Activated CD8-positive, alpha-beta memory T cell treated with anti-CD3 and anti-CD28 coated beads, Interleukin-2, amount 50 U/mL, for 48 hours (primary cell): Measurements from ENCODE around the gene CNOT4.

Experiments used
- DNase-seq: peaks from one replicate; pipeline ENCODE4 v3.0.0-alpha.2; 2020

The CNOT4 gene

DNA sequence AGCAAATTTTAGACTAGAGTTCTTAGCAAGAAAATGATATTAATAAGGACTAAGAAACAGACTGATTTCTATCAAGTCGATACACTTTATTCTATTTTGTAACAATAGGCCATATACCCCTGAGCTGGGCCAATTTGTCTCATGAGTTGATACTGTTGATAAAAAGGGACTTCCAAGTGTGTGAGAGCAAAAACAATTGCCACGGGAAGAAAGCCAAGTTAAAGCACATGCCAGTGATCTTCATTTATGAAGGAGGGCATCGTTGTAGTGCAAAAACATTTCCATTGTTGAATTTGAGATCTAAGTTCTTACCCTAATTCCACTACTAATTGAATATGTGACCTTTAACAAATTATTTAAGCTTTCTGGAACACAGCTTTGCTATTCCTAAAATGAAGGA is 119.9 kb downstream of the CNOT4 start:
- no peak for DNase-seq

DNA sequence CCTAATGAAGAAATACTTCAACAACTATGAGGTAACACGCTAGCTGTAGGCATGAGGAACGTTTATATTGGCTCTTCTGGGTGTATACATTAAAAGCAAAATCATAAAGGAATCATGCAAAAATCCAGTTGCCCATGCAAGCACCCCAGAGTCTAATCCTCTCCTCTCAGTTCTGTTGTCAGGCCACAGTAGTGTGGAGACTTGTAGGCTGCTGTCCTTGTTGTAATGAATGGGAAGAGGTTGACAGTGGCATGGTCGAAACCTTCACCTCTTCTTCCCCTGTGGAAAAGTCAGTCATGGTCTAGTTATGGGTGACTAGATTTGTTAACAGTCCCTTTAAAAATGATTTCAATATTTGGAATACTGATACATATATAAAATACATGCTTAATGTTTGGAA is 121.3 kb downstream of the CNOT4 start:
- no peak for DNase-seq

DNA sequence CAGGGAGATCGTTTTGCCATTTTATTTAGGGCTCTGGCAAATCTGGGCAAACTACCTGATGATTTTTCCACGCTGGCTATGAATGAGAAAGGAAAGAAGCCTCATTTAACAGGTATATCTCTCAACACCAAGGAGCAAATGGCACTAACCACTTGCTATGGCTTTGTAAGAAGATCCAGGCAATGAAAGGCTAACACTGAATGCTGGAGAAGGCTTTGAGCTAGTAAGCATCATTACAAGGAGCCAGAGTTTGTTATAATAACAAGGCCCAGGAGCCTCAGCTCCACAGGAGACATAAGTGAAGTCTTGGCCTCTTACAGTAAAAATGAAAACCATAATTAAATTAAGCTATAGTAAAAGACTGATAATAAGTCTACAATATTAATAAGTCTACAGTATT is 123.1 kb downstream of the CNOT4 start:
- DNase-seq = no peak

DNA sequence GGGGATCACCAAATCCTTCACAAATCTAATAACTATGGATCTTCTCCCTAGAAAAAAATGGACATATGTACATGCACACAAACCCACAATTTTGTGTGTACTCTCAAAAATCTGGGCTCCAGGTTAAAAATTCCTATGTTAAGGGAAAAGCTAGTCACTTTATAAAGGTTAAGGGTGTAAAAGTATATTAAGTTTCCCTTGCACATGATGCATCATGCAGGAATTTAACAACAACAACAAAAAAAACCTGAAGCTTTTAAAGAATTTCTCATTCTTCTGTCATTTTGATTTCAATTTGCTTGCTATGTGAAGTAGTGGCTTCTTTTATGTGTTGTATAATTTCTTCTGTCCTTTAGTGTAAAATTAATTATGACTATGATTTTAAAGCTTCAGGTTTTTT is 123.7 kb downstream of the CNOT4 start:
- DNase-seq = no peak

DNA sequence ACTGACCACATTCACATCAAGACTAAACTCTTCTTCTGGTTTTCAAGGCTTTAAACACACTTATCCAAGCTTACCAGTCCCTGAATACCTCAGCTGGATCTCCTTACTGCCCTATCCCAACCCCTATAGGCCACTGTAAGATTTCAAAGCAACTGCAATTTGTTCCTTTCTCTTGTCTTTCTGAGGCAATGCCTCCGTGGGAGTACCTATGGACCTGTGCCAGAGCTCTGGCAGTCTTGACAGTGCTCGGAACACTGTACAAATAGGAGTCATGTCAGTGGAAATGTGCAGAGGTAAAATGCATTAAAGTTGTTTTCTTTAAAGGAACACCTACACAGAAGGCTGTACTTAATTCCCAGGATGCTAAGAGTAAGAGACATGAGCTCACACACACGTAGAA is 124.7 kb downstream of the CNOT4 start:
- DNase-seq = no peak

DNA sequence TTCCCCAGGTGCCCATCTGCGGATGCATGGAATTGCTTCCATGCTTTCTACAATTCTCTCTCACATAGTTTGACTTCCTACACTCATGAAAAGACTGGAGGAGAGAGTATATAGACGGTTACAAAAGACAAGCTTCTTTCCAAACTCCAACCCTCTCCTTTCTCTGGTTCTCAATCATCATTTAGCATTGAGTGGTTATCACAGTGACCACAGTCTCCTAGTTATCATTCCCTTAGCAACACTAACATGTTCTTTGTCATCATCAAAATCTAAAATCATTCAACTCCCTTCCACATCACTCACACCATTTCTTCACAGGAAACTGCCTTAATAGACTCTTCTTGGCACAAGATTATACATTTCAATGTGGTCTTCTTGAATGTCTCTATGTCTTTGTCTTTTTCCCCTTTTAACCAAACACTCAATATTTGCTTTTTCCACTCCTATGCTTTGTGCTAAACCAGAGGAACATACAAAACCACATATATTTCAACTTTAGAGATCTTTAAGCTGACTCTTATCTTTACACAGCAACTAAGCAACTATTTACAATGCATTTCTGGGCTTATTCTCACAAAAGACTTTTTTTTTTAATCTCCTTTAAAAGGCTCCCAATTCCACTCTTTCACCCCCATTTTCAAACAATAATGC is 126.3 kb downstream of the CNOT4 start:
- no peak for DNase-seq

DNA sequence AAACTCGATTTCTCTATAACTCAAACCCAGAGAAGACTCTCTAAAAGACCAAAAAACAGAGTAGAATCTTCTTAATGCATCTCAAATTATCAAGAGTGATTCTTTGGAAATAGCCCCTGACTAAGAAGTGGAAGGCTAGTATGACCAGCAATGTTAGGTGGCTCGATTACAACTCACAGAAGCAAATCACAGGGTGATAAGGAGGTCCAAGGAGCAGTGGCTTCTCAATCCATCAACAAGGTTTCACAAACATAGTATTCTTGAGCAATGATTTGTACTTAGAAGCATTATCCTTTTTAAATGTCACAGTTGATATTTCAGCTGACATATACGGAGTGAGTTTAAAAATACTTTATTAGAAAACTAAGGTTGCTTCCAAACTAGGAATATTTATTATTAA is 127.7 kb downstream of the CNOT4 start:
- no peak for DNase-seq

DNA sequence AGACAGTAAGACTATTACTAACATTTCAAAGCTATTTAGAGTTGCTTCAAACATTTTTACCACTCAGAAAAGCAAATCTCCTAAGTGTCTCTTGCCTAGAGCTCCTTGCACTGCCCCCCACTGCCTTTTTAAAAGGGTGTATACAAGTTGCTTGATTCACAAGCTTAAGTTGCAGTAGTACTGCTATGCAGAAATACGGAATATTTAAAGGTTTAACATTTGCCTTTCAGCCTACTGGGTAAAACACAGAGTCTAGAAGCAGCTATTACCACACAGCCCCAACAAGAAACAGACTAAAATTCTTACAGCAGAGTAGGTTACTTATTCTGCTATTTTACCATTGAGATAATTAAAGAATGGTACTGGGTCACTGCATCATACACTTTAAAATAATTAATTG is 128.5 kb downstream of the CNOT4 start:
- no peak for DNase-seq

DNA sequence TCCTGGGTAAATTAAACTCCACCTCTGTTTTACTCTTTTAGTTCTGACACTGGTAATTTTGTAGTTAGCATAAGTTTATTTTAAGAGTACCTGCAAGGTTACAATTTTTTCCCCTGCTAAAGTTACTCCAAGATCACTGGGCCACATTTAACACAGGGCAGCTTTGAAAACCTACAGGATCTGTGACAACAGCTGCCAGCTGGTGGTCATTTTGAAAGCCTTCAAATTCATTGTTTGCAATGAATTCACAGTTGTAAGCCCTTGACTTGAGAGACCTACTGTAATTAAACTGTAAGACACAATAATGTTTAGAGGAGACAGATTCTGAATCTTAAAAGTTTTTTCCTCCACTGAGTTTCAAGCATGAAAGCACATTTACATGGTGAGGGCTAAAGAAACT is 129.6 kb downstream of the CNOT4 start:
- DNase-seq = no peak

DNA sequence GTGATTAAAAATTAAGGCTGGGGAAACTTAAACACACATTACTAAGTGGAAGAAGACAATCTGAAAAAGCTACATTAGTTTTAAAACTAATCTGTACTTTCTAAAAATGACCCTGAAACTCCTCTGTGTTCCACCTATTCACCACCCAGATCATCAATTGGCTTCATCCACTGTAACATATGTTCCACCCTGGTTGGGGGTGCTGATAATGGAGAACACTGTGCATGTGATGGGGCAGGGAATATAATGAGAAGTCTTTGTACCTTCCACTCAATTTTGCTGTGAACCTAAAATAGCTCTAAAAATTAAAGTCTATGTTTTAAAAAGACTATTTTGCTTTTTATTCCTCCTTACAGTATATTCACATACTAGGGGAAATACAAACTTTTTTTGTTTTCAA is 132.7 kb downstream of the CNOT4 start:
- no peak for DNase-seq

DNA sequence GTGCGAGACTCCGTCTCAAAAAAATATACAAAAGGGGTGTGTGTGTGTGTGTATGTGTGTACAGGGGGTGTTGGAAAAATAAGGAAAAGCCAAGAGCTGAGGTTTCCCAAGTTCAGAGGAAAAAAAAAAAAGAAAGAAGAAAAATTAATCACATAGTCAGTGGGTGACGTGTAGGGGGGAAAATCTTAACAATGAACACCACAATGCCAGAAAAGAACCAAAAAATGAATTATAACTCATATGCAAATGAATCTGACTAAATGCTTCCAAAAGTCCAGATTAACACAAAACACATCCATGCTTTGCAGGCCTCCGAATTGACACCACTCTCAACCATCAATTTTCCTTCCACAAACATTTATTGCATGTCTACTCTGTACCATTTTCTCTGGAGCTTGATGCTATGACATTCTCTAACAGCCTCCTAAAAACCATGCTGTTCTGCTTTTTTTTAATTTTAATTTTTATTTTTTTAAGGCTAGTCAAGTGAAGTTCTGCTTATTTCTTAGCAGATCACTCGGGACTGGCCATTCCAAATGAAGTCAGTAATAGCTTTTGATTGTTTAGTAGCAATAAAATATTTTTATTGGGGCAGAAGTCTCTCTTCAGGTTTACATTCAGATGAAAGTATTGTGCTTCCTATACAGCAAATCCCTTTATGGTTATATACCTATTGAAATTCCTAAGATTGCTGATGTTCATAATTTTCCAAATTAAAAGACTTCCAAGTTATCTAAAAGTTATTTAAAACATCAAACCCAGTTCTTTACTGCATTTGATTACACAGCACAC is 133.8 kb downstream of the CNOT4 start:
- DNase-seq = no peak

DNA sequence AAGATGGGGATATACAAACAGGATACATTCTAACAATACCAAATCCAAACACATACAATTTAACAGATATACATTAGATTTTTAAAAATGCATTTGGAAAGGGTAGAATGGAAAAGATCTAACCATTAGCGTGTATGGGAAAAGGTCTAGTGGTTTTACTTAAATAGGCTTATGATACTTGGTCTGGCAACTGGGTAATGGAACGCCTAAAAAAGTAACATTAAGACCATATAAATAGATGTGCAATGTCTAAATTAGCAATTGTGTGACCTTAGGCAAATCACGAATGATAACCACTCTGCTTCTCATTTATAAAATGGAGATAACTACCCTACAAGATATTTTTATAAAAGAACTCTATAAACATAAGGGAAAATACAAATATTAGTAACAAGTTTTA is 135.2 kb downstream of the CNOT4 start:
- no peak for DNase-seq

DNA sequence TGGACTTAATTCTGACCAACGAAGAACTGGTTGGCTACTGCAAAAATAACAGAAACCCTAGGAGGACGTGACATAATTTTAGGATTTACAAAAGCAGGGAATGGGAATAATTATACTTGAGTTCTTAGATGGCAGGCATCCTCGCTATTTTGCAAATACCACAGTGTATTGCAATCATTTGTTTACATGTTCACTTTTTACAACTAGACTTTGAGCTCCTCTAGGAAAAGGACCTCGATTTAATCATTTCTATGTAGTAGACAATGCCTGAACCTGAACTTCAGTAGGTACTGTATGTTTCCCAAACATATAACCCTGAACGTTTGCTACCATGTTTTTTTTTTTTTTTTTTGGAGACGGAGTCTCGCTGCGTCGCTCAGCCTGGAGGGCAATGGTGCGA is 137.7 kb downstream of the CNOT4 start:
- DNase-seq = no peak

DNA sequence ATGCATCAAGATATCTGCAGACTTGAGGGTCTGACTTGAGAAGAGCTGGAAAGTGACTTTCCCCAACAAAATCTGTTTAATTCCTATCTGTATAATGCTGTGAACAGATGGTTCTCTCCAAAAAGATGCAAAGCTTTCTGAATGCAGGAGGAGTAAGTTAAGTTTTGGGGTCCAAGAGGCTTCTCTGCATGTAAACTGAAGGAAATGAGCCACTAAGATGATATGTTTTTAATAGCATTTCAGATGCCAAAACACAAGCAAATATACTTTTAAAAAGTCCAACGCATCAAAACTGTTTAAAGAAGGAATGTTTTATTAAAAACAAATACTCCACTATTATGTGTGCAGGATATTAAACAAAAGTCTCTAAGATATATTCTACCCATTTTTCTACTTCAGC is 139.2 kb downstream of the CNOT4 start:
- DNase-seq = no peak

DNA sequence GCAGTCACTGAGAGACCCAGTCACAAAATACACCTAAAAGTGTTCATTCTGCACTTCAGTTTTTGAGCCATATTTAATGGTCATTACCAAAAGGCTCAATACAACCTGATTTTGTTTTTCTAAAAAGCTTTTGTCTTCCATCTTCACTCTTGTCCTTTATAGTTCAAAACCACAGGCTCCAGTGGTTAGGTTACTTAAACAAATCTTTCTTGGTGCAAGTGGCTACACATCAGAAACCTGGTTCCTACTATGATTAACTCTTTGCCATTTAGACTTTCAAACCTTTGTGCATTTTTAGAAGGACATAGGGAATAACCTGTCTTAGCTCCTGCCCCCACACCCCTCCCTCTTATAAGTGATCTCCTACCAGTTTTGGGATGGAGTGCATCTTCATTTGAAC is 140.5 kb downstream of the CNOT4 start:
- no peak for DNase-seq

DNA sequence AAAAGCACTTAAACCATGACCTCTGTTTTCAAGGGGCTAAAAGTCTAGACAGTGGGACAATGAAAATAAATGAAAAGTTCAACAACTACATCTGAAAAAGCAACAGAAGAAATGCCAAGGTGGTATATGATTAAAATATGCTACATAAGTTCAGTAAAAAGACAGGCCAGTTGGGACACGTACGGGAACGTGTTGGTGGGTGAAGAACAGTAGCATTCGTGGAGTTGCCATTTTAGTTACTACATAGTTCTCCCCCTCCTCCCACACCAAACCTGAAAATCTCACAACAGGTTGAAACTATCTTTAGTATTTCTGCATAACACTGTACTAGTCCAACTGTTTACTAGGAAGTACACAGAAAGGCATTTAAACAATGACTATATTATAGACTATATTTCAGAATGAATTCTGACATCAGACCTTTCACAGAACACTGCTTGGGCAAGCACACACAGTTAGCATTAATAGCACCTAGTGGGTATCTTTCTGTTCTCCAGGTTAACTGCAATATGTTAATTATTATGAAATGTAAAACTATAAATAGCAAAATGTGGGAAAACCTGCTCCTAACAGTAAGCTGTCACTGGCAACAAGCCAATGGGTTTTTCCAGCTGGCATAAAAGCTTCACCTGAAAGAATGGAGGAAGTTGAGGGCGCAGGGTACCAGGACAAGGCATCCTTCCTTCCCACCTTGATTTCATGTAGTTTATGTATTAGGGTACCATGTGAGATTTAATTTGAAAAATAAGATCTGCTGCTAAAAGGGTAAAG is 141.3 kb downstream of the CNOT4 start:
- no peak for DNase-seq

DNA sequence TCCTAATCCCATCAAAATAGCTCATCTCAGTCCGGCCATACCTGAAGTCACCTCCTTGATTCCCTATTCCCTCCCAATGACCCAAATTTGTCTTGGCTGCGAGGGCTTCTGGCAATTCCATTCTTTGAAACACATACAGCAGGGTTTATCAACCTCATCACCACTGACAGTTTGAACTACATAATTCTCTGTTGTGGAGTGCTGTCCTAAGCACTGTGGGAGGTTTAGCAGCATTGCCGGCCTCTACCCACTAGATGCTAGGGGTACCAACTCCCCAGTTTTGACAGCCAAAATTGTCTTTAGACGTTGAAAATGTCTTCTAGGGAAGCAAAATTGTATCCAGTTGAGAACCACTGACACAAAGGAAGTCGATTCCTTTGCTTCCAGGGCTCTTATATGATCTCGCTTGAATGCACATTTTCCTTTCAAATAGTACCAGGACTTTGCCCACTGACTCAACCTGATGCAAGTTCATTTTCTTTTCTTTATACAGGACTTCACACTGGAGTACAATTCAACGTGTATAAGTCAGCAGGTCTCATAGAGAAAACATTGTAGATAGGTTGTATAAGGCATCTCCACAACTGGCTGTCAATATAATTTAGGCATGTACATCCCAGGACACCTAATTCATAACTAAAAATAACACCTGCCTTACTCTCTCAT is 142.9 kb downstream of the CNOT4 start:
- DNase-seq = no peak

DNA sequence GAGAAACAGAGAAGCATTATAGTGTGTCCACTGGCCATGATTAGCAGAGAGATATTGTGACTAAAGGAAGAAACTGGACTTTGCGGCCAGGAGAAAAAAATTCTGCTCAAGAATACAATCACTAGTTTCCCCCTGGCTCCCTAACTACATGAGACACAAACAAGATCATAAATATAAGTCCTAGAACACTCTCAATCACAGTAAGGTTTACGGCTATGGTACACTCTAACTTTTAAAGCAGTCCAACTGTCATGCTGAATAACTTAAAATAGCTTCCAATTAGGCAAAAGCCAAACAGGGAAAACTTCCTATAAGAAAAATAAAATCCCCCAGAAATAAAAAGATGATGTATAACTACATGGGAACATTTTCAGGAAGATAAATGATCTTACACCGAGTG is 144.2 kb downstream of the CNOT4 start:
- no peak for DNase-seq

DNA sequence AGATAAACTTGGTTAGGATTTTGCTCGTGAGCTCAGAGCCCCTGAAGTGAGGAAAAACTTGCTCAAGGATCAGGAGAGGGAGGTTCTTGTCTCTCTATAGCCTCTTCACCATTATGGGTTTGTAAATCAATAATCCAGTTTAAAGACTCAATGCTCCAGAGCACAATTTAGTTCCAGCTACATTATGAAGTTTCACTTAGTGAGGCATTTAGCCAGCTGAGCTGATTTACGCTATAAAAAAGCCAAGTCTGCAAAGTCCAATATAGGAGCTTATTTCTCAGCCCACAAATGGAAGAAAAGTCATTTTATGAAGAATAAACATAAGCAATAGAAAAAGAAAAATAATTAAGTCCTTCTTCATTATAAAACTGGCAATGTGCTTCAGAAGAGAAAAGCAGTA is 145.7 kb downstream of the CNOT4 start:
- DNase-seq = no peak

DNA sequence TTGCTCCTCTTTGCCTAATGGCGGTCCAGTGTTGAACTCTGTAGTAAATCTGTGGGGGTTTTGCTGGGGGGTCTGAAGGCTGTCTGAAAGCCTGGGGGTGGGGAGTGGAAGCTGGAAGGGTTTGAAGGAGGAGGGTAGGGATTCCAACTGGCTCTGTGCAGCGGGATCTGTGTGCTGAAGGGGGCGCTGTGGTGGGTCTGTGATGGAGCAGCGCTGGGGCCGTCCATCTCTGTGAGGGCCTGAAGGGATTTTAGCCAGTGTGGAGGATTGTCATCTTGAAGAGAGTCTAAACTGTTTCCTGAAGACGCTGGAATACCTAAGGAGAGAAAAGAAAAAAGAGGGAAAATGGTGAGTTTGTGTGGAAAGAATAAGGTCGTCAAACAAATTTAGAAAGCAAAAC is 147.0 kb downstream of the CNOT4 start:
- DNase-seq = no peak

DNA sequence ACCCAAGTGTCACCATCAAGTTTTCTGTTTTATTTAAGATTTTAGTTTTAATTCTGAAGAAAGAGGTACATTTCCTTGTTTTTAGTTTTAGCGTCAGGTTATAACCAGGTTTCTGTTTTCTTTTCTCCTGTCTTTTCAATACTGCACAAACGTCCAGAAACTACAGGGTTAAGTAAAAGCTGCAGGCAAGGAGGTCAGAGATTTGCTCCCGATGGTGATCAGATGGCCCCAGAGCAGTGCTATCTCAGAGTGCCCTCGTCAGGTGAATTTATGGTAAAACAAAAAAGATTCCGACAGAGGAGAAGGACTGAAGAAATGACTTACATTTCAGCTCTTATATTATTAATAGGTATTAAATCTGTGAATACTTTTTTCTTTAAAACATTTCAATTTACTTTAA is 148.1 kb downstream of the CNOT4 start:
- no peak for DNase-seq

DNA sequence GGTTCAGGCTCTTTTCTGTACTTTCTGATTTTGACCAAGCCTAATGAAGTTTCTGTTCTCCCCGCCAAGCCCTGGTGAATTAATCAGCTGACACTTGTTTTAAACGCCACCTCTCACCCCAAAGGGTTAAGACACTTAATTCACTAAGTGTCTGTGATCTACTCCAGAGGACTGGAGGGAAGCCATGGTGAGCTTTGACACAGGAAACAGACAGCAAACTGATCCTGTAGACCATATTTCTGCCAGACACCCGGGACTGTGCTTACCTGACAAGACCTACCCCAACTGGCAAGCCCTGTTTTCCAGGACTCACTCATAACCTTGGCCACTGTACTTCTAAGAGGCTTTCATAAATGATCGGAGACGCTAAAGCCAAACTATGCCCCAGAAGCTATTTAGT is 150.3 kb downstream of the CNOT4 start:
- no peak for DNase-seq

DNA sequence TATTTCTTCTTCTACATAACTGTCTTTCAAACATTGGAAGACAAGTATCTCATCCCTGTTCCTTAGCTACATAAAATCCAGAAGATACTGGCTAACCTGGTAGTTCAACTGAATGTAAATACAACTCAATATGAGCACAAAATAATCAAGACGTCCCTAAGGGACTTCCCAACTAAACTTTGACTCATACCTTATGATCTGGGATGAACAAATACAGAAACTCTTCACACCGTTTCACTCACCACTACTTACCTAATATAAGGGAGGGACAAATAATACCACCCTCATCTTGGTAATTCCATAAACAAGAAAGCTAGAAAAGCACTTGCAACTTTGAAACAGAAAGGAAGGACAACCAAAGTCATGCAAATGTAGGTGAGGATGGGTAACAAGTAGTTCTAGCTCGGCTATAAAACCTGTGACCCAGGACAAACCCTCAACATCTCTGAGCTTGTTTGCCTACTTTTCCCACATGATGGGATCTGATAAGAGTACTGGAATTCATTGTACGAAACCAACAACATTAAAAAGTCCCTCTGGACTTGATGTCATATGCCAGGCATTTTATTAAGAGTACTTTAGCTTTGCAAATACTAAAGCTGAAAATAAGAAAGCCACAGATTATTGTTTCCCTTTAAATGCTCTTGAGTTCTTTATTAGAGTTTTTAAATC is 154.4 kb downstream of the CNOT4 start:
- no peak for DNase-seq
